Ishikawa (cell line): Measurements from ENCODE around the gene PRKCE.

Experiments used
- MAX ChIP-seq: IDR thresholded peaks from 2 replicates; pipeline ENCODE4 v1.6.1; 2012
- ZBTB7A ChIP-seq: IDR thresholded peaks from 2 replicates; pipeline ENCODE4 v1.6.1; 2012; ENCODE audit warnings: low read depth

GRCh38 chr2:45974762-45975408, 323.4 kb downstream of the PRKCE start:
- TF ChIP-seq ZBTB7A, result no peak
- no peak for TF ChIP-seq MAX
